Stimulated activated CD8-positive, alpha-beta memory T cell treated with anti-CD3 and anti-CD28 coated beads, Interleukin-15, amount 100 ng/mL, for 1 hour (primary cell): ENCODE data around the gene MAPK8.
A peak's percentile ranks its signal among the peaks of the same experiment; 100 is the strongest.

Source experiments
- DNase-seq: peaks from one replicate; pipeline ENCODE4 v3.0.0-alpha.2; 2020; ENCODE audit warnings: low read depth

The MAPK8 gene

DNA sequence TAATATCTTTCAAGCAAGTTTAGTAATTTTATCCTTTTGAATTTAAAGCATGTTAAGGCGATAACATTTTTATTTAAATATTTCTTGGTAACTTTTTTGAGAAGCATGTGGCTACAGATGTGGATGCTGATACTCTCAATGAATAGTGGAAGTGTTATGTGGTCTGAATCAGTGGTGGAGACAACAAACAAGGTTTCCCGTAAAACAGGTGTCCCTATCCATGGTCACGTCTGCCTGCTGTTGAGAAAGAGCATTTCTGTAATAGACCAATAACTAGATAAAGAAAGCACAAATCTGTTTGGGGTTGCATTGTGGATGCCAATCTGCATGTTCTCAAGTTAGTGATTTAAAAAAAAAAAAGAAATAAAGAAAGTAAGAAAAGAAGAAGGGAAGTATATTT, 13.9 kb upstream of the MAPK8 start:
- no peak for DNase-seq

- no peak for DNase-seq
Observed at GRCh38 chr10:48294431-48294830, 12.0 kb upstream of the MAPK8 start.

GRCh38 chr10:48296576-48297098, 9.8 kb upstream of the MAPK8 start:
- no peak for DNase-seq

GRCh38 chr10:48299066-48299465, 7.4 kb upstream of the MAPK8 start:
- no peak for DNase-seq

- no peak for DNase-seq
Observed at GRCh38 chr10:48299692-48300091, 6.8 kb upstream of the MAPK8 start.

DNA sequence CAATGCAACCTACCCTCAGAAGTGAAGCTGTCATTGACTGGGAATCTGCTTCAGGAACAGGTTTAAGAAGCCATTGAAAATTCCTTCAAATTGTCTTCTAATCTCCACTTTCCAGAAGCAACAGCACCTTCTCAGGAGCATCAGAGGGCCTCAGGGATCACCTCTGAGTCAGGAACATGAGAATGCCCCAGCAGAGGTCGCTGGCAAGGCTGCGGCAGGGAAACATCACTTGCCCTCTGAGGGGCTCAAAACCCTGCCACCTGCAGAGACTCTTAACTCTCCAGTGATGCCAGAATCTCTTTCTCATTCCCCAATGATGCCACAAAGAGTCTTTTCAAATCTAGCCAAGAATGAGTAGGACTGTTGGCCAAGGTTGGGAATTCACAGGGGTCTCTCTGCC, 5.9 kb upstream of the MAPK8 start:
- DNase-seq, result no peak

- DNase-seq, result no peak
Observed at GRCh38 chr10:48302515-48303476, 3.7 kb upstream of the MAPK8 start.

GRCh38 chr10:48305905-48306264, 592 bp upstream of the MAPK8 start:
- no peak for DNase-seq

GRCh38 chr10:48306870-48307710, 613 bp downstream of the MAPK8 start:
- DNase-seq, result peak; percentile 39

- DNase-seq, result no peak
Observed at GRCh38 chr10:48307711-48308018, 1.2 kb downstream of the MAPK8 start.

DNA sequence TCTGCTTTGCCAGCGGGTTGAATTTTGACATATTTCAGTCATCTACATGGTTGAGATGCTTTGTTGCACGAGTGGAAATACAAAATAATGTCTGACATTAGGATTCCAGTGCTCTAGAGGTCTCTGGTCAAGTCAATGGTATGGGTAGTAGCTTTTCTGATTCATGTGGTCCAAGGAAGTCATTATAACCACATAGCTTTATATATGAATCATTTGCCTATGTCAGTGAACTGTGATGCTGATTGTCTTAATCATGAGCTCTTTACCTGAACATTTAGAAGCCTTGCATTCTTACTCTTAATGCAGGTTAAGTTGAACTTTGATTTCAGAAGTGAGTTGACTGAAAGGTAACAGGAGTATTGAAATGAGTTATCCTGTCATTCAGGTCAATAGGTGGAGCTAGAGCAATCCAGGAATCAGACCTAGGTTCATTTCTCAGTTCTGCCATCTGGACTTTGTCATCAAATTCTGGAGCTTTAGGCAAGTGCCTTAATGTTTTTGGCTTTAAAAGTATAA, 3.3 kb downstream of the MAPK8 start:
- DNase-seq, result no peak

DNA sequence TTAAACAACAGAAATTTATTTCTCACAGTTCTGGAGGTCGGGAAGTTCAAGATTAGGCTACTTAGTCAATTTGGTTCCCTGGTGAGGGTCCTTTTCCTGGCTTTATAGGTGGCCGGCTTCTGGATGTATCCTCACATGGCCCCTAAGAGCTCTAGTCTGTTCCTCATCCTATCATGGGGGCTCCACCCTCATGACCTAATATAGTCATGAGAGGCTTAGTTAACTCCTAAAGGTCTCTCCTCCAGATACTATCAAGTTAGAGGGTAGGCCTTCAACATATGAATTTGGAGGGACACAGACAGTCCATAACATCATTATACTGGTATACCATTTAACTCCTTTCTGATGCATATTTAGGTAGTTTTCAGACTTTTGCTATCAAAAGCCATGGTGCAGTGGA, 7.6 kb downstream of the MAPK8 start:
- no peak for DNase-seq

GRCh38 chr10:48316236-48316635, 9.8 kb downstream of the MAPK8 start:
- no peak for DNase-seq

DNA sequence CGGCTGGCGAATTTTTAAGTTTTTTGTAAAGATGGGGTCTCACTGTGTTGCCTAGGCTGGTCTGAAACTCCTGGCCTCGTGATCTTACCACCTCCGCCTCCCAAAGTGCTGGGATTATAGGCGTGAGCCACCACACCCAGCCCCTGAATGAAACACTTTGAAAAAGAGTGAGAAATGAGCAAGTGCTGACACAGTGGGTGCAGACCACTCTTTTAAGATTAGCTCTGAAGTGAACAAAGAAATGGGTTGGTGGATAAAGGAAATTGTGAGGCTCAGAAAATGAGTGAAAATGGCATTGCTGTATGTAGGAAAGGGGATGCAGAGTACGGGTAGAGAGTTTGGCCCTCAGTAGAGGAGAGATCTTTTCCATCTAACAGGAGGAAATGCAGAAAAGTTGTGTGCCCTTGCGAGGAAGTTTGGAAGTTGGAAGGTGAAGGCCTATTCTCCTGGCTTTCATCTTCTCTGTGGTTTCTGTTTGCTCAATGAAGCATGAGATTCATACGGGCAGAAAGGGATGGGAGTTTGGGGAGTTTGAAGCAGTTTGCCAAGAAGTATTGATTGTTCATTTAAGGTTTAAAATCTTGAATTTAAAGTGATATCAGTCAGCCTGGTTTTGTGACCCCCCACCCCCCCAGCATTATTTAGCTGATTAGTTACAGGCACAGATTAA, 11.0 kb downstream of the MAPK8 start:
- DNase-seq, result no peak

DNA sequence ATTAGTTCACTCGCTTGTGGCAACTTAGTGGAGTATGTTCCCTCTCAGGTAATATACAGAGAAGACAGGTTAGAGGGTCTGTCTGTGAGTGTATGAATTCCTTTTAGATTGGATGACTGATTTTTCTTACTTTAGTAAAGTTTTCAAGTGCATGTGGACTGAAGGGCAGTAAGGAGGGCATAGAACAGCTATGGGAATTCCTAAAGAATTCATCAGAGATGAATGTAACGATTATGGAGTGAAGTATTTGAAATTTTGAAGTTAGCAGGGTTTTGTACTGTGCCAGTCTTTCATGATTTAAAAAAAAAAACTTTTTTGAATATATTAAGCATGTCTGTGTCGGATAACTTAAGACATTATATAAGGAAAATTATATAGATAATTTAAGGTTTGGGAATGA, 15.5 kb downstream of the MAPK8 start:
- no peak for DNase-seq

- DNase-seq, result no peak
Observed at GRCh38 chr10:48324580-48324979, 18.1 kb downstream of the MAPK8 start.

GRCh38 chr10:48330269-48330668, 23.8 kb downstream of the MAPK8 start:
- DNase-seq, result no peak

- no peak for DNase-seq
Observed at GRCh38 chr10:48331436-48331835, 25.0 kb downstream of the MAPK8 start.

DNA sequence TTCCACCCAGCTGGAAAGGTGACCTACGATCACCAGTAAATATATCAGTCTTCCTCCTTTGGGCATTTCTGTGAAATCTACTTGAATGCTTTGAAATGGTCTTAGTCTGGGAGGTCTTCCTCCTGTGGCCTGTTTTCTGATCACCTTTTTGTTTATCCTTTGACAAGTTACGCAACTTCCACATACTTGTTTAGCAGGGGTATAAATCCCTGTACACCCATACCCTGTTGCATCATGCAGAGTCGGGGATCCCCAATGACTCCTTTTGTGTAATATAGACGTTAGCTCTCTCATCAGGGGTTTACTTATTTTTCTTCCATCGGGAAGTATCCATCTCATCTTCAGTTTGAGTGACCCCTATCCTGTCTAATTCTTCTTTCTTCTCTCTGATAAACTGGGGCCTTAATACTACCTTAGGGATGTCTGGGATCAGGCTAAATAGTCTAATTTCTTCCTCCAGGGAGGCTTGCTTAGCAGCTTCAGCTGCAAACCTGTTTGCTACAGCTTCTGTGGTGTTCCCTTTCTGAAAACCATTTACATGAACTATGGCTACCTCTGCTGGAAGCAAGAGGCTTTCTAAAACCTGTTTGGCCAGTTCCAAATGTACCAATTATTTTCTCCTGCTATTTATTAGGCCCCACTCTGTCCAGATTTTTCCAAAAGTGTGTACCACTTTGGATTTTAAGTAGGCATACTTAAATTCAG, 25.8 kb downstream of the MAPK8 start:
- DNase-seq, result no peak

- no peak for DNase-seq
Observed at GRCh38 chr10:48332871-48333216, 26.4 kb downstream of the MAPK8 start.

- no peak for DNase-seq
Observed at GRCh38 chr10:48333856-48334255, 27.4 kb downstream of the MAPK8 start.

DNA sequence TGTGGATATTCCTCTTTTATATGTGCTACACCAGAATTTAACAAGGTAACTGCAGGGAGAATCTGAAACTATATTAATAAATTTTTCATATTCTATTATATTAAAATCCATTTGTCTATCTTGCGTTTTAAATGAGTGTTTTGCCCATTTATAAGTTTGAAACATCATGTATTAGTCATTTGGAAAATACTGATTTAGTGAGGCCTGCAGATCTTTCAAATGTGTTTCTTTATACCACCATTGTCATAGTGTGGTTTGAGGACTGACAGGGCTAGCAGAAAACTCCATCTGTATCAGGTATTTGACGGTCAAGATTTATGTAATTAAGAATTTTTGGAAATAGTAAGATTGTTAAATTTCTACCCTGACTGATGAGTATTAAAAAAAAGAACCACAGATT, 29.3 kb downstream of the MAPK8 start:
- no peak for DNase-seq
